ENCODE measurements around the gene KCNS3. TPM values are rescaled to one million over a fixed set of nuclear protein-coding genes. Genes with fewer than 3 reads are reported as not detected.
"Not testable (repeated sequence)": the region's sequence is repeated elsewhere in the genome, so short reads cannot be mapped to it uniquely, and the experiment has no call there.

Gene KCNS3
- polyA plus RNA-seq, 1 donor = 9.2 TPM

- DNase-seq = no peak
These were observed 61.7 kb downstream of the KCNS3 start for GRCh38 chr2:17940091-17940630.

- no peak for DNase-seq
These were observed 65.0 kb downstream of the KCNS3 start for GRCh38 chr2:17943444-17943843.

- DNase-seq = no peak
These were observed 68.6 kb downstream of the KCNS3 start for GRCh38 chr2:17947113-17947512.

- DNase-seq = no peak
These were observed 71.5 kb downstream of the KCNS3 start for GRCh38 chr2:17950006-17950405.

GRCh38 chr2:17951563-17951962 is 73.1 kb downstream of the KCNS3 start:
- DNase-seq = no peak

- no peak for DNase-seq
These were observed 80.1 kb downstream of the KCNS3 start for GRCh38 chr2:17958466-17959092.

GRCh38 chr2:17959356-17959755 is 80.9 kb downstream of the KCNS3 start:
- DNase-seq = no peak

- DNase-seq = no peak
These were observed 81.4 kb downstream of the KCNS3 start for GRCh38 chr2:17959833-17960232.

- DNase-seq = no peak
These were observed 82.5 kb downstream of the KCNS3 start for GRCh38 chr2:17960925-17961324.

GRCh38 chr2:17961789-17962188 is 83.3 kb downstream of the KCNS3 start:
- no peak for DNase-seq

- DNase-seq = no peak
These were observed 84.4 kb downstream of the KCNS3 start for GRCh38 chr2:17962876-17963275.

- not testable (repeated sequence) for DNase-seq
These were observed 85.1 kb downstream of the KCNS3 start for GRCh38 chr2:17963571-17963970.

- DNase-seq = no peak
These were observed 86.7 kb downstream of the KCNS3 start for GRCh38 chr2:17965196-17965595.

- DNase-seq = no peak
These were observed 88.3 kb downstream of the KCNS3 start for GRCh38 chr2:17966798-17967197.

- no peak for DNase-seq
These were observed 91.2 kb downstream of the KCNS3 start for GRCh38 chr2:17969661-17970060.

GRCh38 chr2:17971531-17972125 is 93.2 kb downstream of the KCNS3 start:
- DNase-seq = no peak

GRCh38 chr2:17972991-17973390 is 94.5 kb downstream of the KCNS3 start:
- DNase-seq = no peak

GRCh38 chr2:17975401-17975800 is 96.9 kb downstream of the KCNS3 start:
- no peak for DNase-seq

- DNase-seq = no peak
These were observed 98.6 kb downstream of the KCNS3 start for GRCh38 chr2:17976871-17977746.

GRCh38 chr2:17979707-17980106 is 101.2 kb downstream of the KCNS3 start:
- DNase-seq = no peak

GRCh38 chr2:17981936-17982335 is 103.5 kb downstream of the KCNS3 start:
- DNase-seq = no peak

All from left kidney (tissue), 2 donors.